ENCODE measurements around the gene MED9.

Gene MED9

DNA sequence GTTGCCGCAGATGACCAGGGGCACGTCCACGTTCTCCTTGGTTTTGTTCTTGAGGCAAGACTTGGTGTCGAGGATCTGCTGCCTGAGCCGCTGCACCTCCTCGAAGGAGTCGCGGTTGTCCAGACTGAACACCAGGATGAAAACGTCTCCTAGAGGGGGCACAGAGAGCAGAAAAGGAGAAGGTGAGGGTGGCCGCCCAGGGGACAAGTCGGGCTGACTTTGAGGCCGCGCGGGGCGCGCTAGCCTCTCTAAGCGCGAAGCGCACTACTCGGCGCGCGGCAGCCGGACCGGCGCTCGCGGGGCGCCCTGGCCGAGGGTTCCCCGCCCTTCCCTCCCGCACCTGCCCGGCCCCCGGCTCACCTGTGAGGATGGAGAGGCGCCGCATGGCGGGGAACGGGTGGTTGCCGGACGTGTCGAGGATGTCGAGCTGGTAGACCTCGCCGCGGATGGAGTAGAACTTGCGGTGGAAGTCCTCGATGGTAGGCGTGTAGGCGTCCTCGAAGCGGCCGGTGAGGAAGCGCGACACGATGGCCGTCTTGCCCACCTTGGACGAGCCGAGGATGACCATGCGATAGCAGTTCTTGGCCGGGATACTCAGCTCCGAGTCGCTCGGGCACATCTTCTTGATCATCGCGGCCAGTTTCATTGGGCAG, 18.9 kb downstream of the MED9 start:
- peak overlapping the region; percentile 67 for H3K4me3 ChIP-seq (ENCODE audit: low read depth, low read length)

DNA sequence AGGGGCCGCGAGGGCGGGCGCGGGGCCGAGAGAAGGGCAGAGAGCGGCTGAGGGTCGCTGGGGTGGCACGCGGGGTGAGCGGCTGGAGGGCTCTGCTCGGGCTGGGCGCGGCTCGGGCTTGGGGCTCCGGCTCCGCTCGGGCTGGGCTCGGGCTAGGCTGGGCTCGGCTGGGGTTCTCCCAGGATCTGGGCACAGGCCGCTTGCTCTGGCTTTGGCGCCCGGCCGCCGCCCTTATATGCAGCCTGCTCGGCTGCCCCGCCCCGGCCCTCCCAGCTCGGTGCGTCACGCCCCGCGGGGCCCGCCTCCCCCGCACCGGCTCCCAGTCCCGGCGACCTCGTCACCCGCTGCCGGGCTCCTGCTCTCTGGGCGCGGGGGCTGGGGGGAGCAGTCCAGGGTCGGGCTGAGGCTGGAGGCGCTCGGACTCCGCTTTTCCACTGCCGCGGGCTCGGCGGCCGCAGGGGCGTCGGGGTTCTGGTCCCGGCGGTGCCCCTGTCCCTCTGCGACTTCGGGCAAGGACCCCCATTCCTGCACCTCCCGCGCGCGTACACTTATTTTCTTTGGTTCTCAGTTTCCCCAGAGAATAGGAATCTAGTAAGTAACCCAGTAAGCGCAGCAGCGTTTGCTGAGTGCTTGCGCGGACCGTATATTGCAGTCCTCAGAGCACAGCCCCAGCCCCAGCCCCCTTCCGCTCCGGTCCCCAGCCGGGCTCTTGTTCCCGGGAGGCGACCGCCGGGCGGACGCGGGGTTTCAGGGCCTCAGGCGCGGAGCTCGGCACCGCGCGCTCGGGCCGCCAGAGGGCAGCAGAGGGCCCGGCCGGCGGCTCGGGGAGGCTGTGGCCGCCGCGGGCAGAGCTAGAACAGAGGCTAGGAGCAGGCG, 19.6 kb downstream of the MED9 start, which contains the start of gene RASD1:
Gene RASD1 (minus strand): TSS at position 207 of the 876 bp plus-strand sequence. CDS start 214 bp downstream, outside the sequence.
- TF ChIP-seq CTCF (IDR thresholded peaks at IDR 0.05; ENCODE audit: low read depth, low read length) = peak; percentile 50
- H3K4me3 ChIP-seq (ENCODE audit: low read depth, low read length) = peak within 1 kb of the TSS; percentile 67

More for the DNA sequence above, 18.9 kb downstream of the MED9 start:
- no peak for TF ChIP-seq CTCF (IDR thresholded peaks at IDR 0.05; ENCODE audit: low read depth, low read length)

DNA sequence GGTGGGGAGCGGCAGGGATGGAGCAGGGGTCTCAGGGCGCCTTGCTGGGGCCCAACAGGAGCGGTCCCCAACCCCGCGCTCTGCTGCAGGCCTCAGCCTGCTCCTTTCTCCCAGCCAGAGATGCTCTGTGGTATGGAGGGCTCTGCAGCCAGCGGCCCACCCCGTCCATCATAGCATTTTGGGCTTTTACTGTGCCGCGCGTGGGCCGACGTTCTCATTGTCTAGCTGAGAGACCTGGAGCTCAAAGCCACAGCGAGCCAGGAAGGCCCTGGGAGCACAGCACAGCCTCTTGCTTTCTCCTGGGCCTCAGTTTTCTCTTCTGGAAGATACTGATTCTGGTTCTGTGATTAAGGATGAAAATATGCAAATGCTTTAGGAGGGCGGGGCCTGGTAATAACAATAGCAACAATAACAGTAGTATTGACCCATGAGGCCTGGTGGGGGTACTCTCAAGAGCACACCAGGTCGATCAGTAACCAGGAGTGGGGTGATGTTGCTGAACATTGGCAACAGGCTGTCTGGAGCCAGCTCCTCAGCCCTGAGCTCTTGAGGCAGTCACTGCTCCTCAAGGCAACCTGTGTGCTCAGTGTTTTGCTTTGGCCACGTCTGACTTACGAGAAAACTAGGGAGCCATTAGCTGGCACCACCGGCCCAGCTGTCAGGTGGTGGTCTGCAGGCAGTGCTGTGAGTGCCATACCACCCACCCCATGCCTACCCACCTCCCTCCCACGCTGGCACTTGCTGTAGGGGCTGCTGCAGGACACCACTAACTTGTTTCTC, 20.5 kb downstream of the MED9 start:
- TF ChIP-seq CTCF (IDR thresholded peaks at IDR 0.05; ENCODE audit: low read depth, low read length) = no peak
- H3K4me3 ChIP-seq (ENCODE audit: low read depth, low read length) = no peak overlapping the region

- H3K4me3 ChIP-seq (ENCODE audit: low read depth, low read length) = no peak overlapping the region
- TF ChIP-seq CTCF (IDR thresholded peaks at IDR 0.05; ENCODE audit: low read depth, low read length) = no peak
Observed at GRCh38 chr17:17497845-17498520, 21.2 kb downstream of the MED9 start.

GRCh38 chr17:17498606-17499301, 22.0 kb downstream of the MED9 start:
- no peak overlapping the region for H3K4me3 ChIP-seq (ENCODE audit: low read depth, low read length)
- 0 out of 2 replicates have a peak, but pooled peaks have one; percentile 2 for TF ChIP-seq CTCF (IDR thresholded peaks at IDR 0.05; ENCODE audit: low read depth, low read length)

DNA sequence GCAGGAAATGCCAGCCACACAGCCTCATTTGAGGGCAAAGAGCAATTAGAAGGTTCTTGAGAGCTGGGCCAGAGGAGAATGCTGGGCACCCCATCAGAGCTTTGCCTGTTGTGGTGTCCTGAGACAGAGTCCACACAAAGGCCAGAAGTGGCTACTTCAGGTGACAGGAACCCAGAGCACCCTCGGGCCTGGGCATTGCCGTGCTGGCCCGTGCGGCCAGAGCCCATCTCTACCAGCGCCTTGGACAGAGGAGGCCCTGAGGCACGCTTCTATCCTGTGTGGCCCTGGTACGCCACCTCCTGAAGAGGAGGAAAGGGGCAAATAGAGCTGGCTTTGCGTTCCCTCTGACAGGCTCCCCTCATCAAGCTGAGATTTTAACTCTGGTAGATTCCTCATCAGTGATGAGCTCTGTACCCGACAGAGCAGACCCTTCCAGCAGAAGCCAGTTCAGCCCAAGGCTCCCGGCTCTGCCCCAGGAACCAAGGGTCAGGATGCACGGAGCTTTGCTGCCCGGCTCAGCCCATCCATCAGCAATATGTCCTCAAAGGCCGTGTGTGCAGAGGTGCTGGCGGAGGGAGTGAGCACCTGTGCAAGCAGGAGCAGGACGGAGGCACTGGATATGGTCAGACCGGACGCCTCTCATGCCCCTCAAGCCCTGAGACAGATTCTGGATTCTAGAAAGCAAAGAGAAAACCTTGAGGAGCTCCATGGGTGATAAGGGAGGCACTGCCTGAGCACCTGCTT, 22.8 kb downstream of the MED9 start:
- TF ChIP-seq CTCF (IDR thresholded peaks at IDR 0.05; ENCODE audit: low read depth, low read length) = no peak
- H3K4me3 ChIP-seq (ENCODE audit: low read depth, low read length) = no peak overlapping the region

All from WI38 (cell line).